ENCODE data around the gene RAB40B. TPM values are rescaled to one million over a fixed set of nuclear protein-coding genes. Genes with fewer than 3 reads are reported as not detected.

The RAB40B gene
- total and polyA plus RNA-seq, 2 of the 13 experiments (the other 11 are each of a cell fraction or from before 2014, with no cell fraction given), result 6.2 to 6.5 TPM

GRCh38 chr17:82636626-82637598 is 61.6 kb downstream of the RAB40B start (continued):
- TF ChIP-seq UBTF (CRISPR knock-in tag; IDR thresholded peaks at IDR 0.05), result no peak
- TF ChIP-seq ZNF747 (CRISPR knock-in tag; IDR thresholded peaks at IDR 0.05; ENCODE audit: borderline replicate concordance), result no peak
- no peak for TF ChIP-seq MLX (CRISPR knock-in tag; IDR thresholded peaks at IDR 0.05)
- peak; percentile 73; the same call in 1 of the 2 replicates for TF ChIP-seq HBP1 (CRISPR knock-in tag; IDR thresholded peaks at IDR 0.05; ENCODE audit: low read depth)
- peak; percentile 69 for TF ChIP-seq HDAC1 (CRISPR knock-in tag; IDR thresholded peaks at IDR 0.05)
- no peak for TF ChIP-seq ZHX1 (CRISPR knock-in tag; IDR thresholded peaks at IDR 0.05; ENCODE audit: low read depth)
- TF ChIP-seq HOMEZ (CRISPR knock-in tag; IDR thresholded peaks at IDR 0.05; ENCODE audit: low read depth), result peak; percentile 95
- peak; percentile 79; the same call in 1 of the 2 replicates for TF ChIP-seq SOX13 (IDR thresholded peaks at IDR 0.05)
- TF ChIP-seq SOX13 (CRISPR knock-in tag; conservative IDR thresholded peaks at IDR 0.05 in 1 of 2, IDR thresholded peaks at IDR 0.05 in 1 of 2), result no peak; a peak in 1 of 4 replicates
- TF ChIP-seq FOXK1 (CRISPR knock-in tag; IDR thresholded peaks at IDR 0.05; ENCODE audit: borderline replicate concordance, low read depth), result 0 out of 2 replicates have a peak, but pooled peaks have one; percentile 54
- no peak for TF ChIP-seq SOX6 (IDR thresholded peaks at IDR 0.05)
- peak; percentile 62 for TF ChIP-seq SOX6 (CRISPR knock-in tag; IDR thresholded peaks at IDR 0.05)
- peak; percentile 54; the same call in 1 of the 2 replicates for TF ChIP-seq FOXP1 (IDR thresholded peaks at IDR 0.05)
- TF ChIP-seq FOXP1 (CRISPR knock-in tag; IDR thresholded peaks at IDR 0.05), result peak; percentile 64; the same call in 1 of the 2 replicates
- TF ChIP-seq ZNF572 (CRISPR knock-in tag; IDR thresholded peaks at IDR 0.05), result no peak
- no peak for TF ChIP-seq PAWR (CRISPR knock-in tag; IDR thresholded peaks at IDR 0.05; ENCODE audit: borderline replicate concordance)
- peak; percentile 61; the same call in 1 of the 2 replicates for TF ChIP-seq ZNF503 (CRISPR knock-in tag; IDR thresholded peaks at IDR 0.05)
- no peak for TF ChIP-seq BHLHE40 (IDR thresholded peaks at IDR 0.05; ENCODE audit: low read length)
